ENCODE results near the gene PLEKHA8.

PLEKHA8 gene

DNA sequence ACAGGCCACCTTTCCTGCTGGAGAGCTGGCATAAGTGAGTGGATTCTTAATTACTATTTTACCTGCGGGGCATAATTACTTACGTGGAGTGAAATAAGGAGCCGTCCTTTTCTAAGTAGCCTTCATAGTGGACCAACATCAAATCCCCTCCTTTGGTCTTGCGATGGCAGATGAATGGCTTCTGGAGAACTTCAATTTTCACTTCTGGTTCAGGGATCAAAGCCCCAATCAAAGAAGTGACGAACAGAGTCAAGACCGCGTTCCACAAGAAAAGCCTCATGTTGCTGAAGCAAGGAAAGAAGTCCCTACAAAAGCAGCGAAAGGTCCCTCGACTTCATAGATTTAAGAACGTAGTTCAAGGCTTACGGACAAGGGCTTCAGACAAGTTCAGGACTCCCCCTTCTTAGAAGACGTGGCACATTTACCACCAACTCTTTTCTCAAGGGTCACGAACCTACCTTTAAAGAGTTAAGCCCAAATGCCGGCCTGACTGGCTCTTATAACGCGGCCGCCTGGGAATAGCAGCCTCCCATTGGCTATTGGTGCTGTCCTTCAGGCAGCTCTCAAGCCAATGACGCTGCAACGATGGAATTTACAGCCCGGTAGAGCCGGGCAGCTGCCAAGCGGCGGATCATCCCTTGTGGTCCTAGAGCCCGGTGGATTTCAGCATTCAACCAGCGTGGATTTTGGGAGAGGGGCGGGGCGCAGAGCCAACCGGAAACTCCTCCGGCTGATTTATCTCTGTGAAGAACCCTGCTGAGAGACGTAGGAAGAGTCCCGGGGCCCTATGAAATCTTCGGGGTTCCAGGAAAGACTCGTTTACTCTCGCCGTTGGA, 1.8 kb upstream of the PLEKHA8 start, which contains the start of gene FKBP14:
Gene FKBP14, minus strand, starts transcription at position 474 of the 836 bp plus-strand sequence. Its CDS starts 194 bp downstream, at position 280.
- DNase-seq (ENCODE audit: low spot score), result peak; percentile 98

GRCh38 chr7:30027065-30027456, 1.2 kb upstream of the PLEKHA8 start:
- peak; percentile 54 for DNase-seq (ENCODE audit: low spot score)

- DNase-seq (ENCODE audit: low spot score), result no peak
These were observed 434 bp upstream of the PLEKHA8 start for GRCh38 chr7:30027740-30028215.

DNA sequence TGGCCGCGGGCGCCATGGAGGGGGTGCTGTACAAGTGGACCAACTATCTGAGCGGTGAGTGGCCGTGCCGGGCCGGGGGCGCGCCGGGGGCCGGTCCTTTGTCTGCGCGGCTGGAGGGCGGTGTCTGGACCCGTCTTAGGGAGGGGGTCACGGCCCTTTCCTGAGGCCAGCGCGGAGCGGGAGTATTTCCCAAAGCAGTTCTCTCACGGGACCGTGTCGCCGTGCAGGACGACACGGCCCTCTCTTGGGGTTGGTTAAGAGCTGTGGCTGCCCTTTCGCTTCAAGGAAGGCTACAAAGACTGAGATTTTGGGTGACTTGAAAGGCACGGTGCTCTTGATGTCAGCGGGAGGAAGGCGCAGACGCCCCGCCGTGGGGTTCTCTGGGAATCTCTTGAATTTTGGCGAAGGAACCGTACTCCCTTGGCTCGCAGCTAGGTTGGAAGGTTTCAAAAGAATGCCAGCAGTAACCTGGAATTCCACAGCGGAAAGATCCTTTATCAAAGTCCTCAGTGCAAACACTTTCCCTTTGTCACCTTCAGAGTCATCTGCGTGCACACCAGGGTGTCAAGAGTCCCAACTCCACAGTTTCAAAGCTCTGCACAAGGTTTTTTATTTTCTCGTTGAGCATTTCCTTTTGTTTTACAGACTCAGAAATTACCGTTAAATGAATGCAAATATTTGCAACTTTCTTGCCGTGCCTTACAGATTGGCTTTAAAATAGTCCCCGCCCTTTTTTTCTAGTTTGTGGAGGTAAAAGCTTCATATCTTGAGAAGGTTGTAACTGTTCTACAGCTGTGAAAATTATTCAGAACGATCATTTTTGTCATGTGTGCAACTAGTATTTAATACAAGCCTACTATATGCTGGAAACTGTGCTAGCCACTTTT, 780 bp downstream of the PLEKHA8 start:
- peak; percentile 48 for DNase-seq (ENCODE audit: low spot score)

DNA sequence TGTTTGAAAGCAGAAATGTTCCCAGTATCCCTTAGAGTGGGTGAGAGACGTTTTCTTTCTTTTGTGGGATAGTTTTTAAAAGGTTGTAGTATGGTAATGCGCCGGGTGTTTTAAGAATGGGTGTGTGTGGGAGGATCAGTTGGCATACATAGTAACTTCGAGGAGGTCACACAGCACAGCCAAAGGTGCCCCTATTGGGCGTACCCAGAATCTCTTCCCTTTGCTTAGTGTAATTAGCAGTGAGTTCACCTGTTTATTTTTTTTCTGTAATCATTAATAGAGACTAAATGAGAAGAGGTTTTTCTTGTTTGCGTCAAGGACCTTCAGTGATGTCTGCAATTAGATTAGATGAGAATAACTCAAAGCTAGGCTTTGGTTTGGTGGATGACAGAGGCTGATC, 1.5 kb downstream of the PLEKHA8 start:
- DNase-seq (ENCODE audit: low spot score), result no peak

- DNase-seq (ENCODE audit: low spot score), result no peak
These were observed 4.3 kb downstream of the PLEKHA8 start for GRCh38 chr7:30032310-30033125.

GRCh38 chr7:30034501-30034900, 6.3 kb downstream of the PLEKHA8 start:
- no peak for DNase-seq (ENCODE audit: low spot score)

- no peak for DNase-seq (ENCODE audit: low spot score)
These were observed 8.0 kb downstream of the PLEKHA8 start for GRCh38 chr7:30036220-30036619.

DNA sequence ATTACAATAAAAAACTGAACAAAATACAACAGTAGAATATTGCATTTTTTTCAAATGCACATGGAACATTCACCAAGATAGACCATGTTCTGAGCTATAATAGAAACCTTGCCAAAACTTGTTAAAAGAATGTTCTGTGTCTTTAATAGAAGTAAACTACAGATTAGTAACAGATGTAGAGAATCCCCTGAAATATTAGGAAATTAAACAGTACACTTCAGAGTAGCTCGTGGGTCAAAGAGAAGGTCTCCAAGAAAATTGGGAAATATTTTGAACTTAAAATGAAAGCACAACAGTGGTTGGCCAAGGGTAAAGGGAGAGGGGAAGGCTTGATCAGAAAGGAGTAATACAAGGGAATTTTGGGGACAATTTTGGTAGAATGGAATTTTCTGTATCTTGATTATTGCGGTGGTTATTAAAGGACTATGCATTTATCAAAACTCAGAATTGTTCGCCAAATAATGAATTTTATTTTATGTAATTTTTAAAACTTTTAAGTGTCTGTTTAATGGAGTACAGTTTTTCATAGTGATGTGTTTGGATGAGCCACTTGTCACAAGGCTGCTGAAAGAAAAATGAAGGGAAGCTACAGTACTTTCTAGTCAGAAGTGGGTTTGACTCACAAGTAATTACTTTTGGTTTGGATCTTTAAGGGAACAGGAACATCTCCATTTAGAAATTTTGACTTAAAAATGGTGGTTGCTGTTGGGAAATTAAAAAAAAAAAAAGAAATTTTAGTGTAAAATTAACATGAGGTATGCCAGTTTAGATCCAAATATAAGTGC, 10.2 kb downstream of the PLEKHA8 start:
- no peak for DNase-seq (ENCODE audit: low spot score)

GRCh38 chr7:30040938-30041337, 12.7 kb downstream of the PLEKHA8 start:
- no peak for DNase-seq (ENCODE audit: low spot score)

GRCh38 chr7:30041526-30042269, 13.5 kb downstream of the PLEKHA8 start:
- DNase-seq (ENCODE audit: low spot score), result no peak

DNA sequence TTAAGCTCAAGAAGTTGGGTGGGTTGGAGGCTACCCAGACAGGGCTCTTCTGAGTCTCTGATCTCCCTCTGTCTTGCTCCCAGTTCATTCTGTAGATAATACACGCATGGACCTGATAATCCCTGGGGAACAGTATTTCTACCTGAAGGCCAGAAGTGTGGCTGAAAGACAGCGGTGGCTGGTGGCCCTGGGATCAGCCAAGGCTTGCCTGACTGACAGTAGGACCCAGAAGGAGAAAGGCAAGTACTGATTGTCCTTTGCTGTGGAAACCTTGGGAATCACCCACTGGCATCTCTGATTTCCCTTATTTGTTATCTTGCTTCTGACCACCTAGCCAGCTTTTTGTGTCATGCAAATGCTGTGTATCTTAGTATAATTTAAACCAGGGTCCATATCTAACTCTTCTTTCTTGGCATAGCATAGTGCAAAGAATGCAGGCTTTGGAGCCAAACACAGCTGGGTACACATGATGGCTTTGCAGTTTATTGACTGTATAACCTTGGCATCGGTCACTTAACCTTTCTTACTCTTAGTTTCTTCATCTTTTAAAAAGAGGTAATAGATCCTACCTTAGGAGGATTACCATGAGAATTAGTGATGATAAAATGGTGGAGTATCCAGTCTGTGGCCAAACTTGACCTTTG, 18.0 kb downstream of the PLEKHA8 start:
- no peak for DNase-seq (ENCODE audit: low spot score)

DNA sequence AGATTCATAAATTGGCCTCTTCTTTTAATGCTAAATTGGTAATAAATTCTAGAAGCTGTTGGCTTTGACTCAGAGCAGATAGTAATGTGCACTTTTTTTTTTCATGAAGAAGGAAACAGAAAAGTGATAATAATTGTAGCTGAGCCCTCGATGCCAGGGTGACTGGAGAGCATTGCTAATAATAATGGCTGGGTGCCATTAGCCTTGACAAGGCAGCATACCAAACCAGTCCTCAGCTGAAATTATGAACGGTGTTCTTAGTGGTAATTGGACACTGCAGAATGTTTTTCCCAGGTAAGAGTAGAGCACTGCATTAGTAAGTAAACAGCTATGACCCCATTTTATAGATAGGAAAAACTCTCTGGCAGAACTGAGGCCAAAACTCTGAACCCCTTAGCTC, 18.9 kb downstream of the PLEKHA8 start:
- DNase-seq (ENCODE audit: low spot score), result no peak

DNA sequence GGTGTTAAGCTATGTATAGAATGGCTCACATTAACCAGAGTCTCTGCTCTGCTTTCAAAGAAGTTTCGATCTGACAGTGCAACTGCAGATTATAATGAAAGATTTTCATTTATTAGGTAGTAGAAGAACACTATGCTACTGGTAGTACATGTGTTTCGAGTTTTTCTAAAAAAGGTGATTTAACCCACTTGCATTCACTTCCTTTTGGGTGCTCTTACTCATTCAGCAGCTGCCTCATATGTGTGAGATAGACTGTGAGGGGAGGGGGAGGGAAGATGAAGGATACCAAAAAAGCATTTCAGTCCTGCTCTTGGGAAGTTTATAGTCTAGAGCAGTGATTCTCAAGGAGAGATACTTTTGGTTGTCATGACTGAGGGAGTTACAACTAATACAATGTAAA, 20.4 kb downstream of the PLEKHA8 start:
- DNase-seq (ENCODE audit: low spot score), result no peak

DNA sequence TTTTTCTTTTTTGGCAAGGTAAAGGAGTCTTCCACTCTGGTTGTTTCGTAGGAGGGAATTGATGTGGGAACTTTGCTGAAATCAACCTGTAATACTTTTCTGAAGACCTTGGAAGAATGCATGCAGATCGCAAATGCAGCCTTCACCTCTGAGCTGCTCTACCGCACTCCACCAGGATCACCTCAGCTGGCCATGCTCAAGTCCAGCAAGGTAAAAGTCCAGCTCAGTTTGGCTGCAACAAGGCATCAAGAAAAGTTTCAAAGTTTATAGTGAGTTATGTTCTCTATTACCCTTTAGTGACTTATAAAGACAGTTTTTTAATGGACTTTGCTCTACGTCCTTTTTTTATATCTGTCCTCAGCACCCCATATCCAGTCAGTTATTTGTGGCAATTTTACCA, 21.0 kb downstream of the PLEKHA8 start:
- no peak for DNase-seq (ENCODE audit: low spot score)

GRCh38 chr7:30053068-30053467, 24.9 kb downstream of the PLEKHA8 start:
- no peak for DNase-seq (ENCODE audit: low spot score)

DNA sequence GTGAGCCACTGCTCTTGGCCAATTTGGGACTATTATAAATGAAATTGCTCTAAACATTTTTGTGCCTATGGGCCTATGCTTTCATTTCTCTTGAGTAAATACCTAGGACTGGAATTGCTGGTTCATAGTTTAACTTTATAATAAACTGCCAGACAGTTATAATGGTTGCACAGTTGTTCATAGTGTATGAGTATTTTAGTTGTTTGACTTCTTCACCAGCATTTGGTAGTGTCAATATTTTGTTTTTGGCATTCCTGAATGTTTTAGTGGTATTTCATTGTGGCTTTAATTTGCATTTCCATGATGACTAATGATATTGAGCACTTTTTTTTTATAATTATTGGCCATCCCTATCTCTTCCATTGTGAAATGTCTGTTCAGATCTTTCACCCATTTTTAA, 29.5 kb downstream of the PLEKHA8 start:
- DNase-seq (ENCODE audit: low spot score), result no peak

- DNase-seq (ENCODE audit: low spot score), result peak; percentile 12
These were observed 33.6 kb downstream of the PLEKHA8 start for GRCh38 chr7:30061786-30062185.

DNA sequence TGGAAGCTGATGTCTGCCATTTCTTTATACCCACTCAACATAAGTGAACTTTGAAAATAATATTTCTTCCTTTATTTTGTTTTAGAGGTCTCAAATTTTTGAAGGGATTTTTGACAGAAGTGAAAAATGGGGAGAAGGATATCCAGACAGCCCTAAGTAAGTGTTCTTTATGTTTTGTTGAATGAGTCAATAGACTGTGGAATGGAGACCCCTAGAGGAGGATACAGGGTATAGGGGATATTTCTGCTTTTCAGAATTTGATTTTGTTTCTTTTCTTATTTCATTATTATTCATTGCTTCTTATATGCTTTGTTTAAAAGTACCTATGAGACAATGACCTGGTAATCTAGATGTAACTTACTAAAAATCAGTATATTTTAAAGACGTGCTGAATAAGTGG, 34.4 kb downstream of the PLEKHA8 start:
- peak; percentile 51 for DNase-seq (ENCODE audit: low spot score)

- DNase-seq (ENCODE audit: low spot score), result no peak
These were observed 37.5 kb downstream of the PLEKHA8 start for GRCh38 chr7:30065746-30066145.
